Fibroblast of villous mesenchyme (primary cell): Measurements from ENCODE around the gene GALNT7. TPM values are rescaled to one million over a fixed set of nuclear protein-coding genes. Genes with fewer than 3 reads are reported as not detected.

Experiments
- DNase-seq: peaks from one replicate; pipeline ENCODE4 v3.0.0-alpha.2; 2010; ENCODE audit warnings: low read depth
- H3K4me3 ChIP-seq: 2 replicates; pipeline ENCODE4 v1.5.1; 2011; ENCODE audit warnings: low read depth, mild to moderate bottlenecking, low read length
- total RNA-seq: library from RNA; depleted of rRNA; stranded (reverse); fragments of >200 nt; gene quantifications from 2 replicates; pipeline ENCODE4 v1.2.3, GENCODE V29; 2012
- TF ChIP-seq, protein P1 (sequence below): IDR thresholded peaks from 2 replicates; pipeline ENCODE4 v1.5.1; 2012; ENCODE audit warnings: low read depth, mild to moderate bottlenecking, low read length; ENCODE audit not compliant: insufficient read depth

GALNT7 gene
- total RNA-seq, 1 donor: 23.3 TPM

DNA sequence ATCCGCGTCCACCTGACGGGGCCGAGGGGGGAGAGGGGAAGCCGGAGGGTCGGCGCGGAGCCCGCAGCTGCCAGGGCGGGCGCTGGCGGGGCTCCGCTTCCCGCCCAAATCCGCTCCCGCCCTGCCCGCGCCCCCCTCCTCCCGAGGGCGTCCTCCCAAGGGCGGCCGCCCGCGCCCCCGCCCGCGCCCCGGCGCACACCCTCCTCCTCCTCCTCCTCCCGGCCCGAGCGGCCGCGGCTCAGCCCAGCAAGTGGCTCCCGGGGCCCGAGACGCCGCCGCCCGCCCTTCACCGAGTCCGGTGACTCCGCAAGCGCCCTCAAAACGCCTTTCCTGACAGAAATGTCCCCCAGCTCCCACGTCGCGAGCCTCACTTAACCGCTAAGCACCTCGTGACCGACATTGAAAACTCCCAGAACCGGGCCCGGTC is 165.1 kb downstream of the GALNT7 start:
- TF ChIP-seq, protein P1, sequence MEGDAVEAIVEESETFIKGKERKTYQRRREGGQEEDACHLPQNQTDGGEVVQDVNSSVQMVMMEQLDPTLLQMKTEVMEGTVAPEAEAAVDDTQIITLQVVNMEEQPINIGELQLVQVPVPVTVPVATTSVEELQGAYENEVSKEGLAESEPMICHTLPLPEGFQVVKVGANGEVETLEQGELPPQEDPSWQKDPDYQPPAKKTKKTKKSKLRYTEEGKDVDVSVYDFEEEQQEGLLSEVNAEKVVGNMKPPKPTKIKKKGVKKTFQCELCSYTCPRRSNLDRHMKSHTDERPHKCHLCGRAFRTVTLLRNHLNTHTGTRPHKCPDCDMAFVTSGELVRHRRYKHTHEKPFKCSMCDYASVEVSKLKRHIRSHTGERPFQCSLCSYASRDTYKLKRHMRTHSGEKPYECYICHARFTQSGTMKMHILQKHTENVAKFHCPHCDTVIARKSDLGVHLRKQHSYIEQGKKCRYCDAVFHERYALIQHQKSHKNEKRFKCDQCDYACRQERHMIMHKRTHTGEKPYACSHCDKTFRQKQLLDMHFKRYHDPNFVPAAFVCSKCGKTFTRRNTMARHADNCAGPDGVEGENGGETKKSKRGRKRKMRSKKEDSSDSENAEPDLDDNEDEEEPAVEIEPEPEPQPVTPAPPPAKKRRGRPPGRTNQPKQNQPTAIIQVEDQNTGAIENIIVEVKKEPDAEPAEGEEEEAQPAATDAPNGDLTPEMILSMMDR: no peak
- no peak for DNase-seq

DNA sequence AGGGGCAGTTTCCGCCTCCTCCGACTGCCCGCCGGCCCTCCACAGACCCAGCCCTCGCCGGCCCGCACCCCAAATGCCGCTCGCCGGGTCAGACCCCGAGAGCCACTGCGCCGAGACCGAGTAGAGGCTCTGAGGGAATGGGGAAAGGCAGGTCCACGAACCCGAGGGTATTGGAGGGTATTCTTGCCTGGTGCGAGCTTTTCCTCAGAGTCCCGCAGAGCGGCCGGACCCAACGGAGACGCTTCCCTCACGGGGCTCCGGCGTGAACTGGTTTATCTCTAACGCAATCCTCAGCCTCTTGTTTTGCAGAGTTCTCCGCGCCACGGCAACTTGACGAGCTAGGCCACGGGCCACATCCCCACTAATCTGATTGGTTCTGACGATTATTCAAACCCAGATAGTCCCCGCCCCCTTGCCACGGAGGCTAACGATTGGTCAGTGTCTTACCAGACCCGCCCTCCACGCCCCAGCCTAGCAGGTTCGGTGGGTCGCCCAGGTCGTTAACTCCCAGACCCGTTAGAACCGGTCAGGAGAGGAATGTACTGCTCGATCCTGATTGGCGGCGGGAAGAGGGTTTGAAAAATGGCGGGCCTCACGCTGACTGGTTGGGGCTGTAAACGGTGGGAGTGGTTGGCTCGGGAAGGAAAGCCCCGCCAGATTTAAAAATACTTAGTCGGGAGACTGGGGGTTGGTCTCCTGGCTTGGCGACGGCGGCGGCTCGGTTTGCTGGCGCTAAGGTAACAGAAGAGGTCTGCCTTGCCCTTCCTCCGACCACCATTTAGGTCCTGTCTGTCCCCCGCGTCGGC is 165.7 kb downstream of the GALNT7 start, which contains the start of gene HMGB2:
Gene HMGB2 (minus strand): TSS at position 274 of the 806 bp plus-strand sequence. CDS start 709 bp downstream, outside the sequence.
- peak; percentile 100 for DNase-seq
- peak within 1 kb of the TSS; percentile 92 for H3K4me3 ChIP-seq
- TF ChIP-seq, protein P1: no peak

More for the DNA sequence above, 165.1 kb downstream of the GALNT7 start:
- peak overlapping the region; percentile 92 for H3K4me3 ChIP-seq

DNA sequence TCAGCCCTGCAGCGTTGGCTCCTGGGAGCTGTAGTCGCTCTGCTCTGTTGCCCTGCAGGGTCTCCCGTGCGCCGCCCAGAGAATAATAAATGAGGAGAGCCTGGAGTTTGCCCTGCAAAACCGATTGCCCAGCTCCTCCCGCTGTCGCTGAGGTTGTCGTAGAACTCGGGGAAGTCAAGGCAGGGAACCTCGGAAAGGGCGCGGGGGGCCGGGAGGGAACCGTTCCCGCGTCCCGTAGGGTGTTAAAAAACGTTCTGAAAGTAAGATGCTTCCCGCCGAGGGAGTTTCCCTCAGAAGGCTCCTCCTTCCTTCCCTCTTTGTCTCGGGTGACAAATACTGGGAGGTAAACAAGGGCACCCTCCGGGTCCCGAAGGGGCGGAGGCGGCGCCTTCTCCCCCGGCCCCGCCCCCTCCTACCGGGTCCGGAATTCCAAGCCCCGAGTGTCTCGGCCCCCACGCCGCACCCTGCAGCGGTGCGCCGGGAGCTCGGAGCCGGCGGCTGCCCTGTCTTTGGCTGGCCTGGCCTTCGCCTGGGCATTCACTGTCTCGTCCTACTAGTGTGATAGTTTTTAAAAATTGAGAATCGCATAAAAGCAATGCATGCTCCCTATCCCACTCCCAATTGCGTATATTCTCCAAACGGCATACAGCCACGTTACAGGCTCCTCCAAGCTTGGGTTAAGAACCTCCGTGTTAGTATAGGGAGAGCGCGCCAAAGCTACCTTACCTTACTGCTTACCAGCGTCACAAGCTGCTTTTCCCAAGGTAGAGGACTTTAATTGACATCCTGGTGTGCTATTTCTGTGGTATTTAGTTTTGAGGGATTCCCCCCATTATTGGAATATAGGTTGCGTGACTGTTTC is 166.5 kb downstream of the GALNT7 start:
- DNase-seq: peak; percentile 72

GRCh38 chr4:173337463-173337862 is 168.9 kb downstream of the GALNT7 start:
- no peak for DNase-seq
- no peak overlapping the region for H3K4me3 ChIP-seq
- TF ChIP-seq, protein P1: no peak

More for the DNA sequence above, 166.5 kb downstream of the GALNT7 start:
- TF ChIP-seq, protein P1: no peak
- H3K4me3 ChIP-seq: peak overlapping the region; percentile 92

DNA sequence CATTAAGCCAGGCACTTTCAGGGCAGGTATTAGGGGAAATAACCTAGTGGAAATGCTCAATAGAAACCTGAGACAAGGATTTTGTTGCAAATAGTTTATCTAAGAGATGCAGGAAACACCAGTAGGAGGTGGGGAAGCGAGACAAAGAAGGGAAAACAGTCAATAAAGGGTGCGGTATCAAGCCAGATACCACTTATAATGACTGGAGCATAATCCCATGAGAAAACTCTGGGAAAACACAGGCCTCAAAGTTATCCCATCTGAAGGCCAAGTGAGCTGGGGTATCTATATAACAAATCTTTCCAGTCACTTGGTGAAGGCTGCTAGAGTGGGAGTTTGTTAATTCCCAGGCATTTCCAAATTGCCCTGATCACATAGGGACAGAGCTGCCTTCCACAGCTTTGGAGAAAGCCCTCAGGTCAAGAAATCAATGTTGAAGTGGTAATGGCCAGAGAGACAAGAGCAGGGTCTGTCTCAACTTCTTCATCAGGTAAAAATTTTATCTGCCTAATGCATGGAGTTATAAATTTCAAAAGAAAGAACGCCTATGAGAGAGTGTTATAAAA is 175.3 kb downstream of the GALNT7 start:
- no peak overlapping the region for H3K4me3 ChIP-seq
- DNase-seq: no peak
- TF ChIP-seq, protein P1: no peak

DNA sequence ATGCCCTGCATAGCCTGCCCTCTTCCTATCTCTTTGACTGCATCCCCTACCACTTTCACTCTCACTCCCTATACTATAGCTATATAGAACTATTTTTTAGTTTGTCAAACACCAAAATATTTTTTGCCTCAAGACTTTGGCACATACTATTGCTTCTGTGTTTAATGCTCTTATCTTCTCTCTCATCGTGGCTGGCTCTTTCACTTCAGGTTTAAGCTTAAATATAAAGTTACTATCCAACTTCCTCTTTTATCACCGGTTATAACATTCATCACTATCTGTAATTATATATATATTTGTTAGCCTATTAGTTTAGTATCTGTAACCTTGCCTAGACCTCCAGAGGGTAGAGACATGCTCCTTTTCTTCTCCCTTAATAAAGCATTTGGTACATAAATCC is 177.0 kb downstream of the GALNT7 start:
- H3K4me3 ChIP-seq: no peak overlapping the region
- no peak for DNase-seq
- TF ChIP-seq, protein P1: no peak
